HepG2 (cell line): ENCODE measurements around the gene FFAR1. TPM values are rescaled to one million over a fixed set of nuclear protein-coding genes. Genes with fewer than 3 reads are reported as not detected.

Experiments
- ATM ChIP-seq: fragments of 450-650 bp; IDR thresholded peaks from 2 replicates; pipeline ENCODE4 v1.7.1; 2017; ENCODE audit warnings: mild to moderate bottlenecking, borderline replicate concordance
- CCDC6 ChIP-seq: sonication (generic); formaldehyde crosslinking; IDR thresholded peaks from 2 replicates; pipeline ENCODE4 v1.8.1; 2022; ENCODE audit warnings: mild to moderate bottlenecking, missing genetic modification reagents, moderate library complexity
- HNRNPH1 ChIP-seq: fragments of 200-400 bp; formaldehyde crosslinking; optimal IDR thresholded peaks from 2 replicates; pipeline ENCODE3; 2017; ENCODE audit warnings: mild to moderate bottlenecking, low read depth, low read length
- KLF6 ChIP-seq: IDR thresholded peaks from 2 replicates; pipeline ENCODE4 v1.8.0; 2016; ENCODE audit warnings: missing biosample characterization, missing genetic modification reagents
- NONO ChIP-seq, 2 experiments: fragments of 450-650 bp in 1 of 2; sonication (generic) in 1 of 2; formaldehyde crosslinking in 1 of 2; IDR thresholded peaks in 1 of 2; conservative IDR thresholded peaks in 1 of 2; 2 replicates each; pipeline versions ENCODE4 v1.6.1 to v1.8.0; 2017 to 2022; ENCODE audit warnings: mild to moderate bottlenecking in 1 of 2, missing genetic modification reagents in 1 of 2, moderate library complexity in 1 of 2
- NR1H2 ChIP-seq: sonication (generic); formaldehyde crosslinking; IDR thresholded peaks from 2 replicates; pipeline ENCODE4 v1.8.1; 2022; ENCODE audit warnings: low read depth, missing genetic modification reagents, borderline replicate concordance
- NR2F6 ChIP-seq, 2 experiments: IDR thresholded peaks; 2 replicates each; pipeline ENCODE4 v1.6.1; 2016; ENCODE audit warnings: antibody characterized with exemption in 1 of 2, mild to moderate bottlenecking in 1 of 2
- RARG ChIP-seq: sonication (generic); formaldehyde crosslinking; IDR thresholded peaks from 2 replicates; pipeline ENCODE4 v1.4.0; 2020; ENCODE audit warnings: low read depth, mild to moderate bottlenecking, missing genetic modification reagents
- REXO4 ChIP-seq: sonication (generic); formaldehyde crosslinking; IDR thresholded peaks from 2 replicates; pipeline ENCODE4 v1.8.0; 2022; ENCODE audit warnings: missing genetic modification reagents, mild to moderate bottlenecking, borderline replicate concordance
- ZNF44 ChIP-seq: sonication (generic); formaldehyde crosslinking; IDR thresholded peaks from 2 replicates; pipeline ENCODE4 v1.5.1; 2020; ENCODE audit warnings: mild to moderate bottlenecking, missing genetic modification reagents
- ZNF652 ChIP-seq: IDR thresholded peaks from 2 replicates; pipeline ENCODE4 v1.6.1; 2016; ENCODE audit warnings: low read depth, borderline replicate concordance
- polyA plus RNA-seq, 8 experiments: library from polyadenylated mRNA; depleted of rRNA in 3 of 8; stranded (reverse) in 7 of 8; unstranded in 1 of 8; fragments of >200 nt; fragmentation: Illumina TruSeq in 4 of 8; extraction: Trizol in 4 of 8; gene quantifications; 2 replicates each; pipeline versions ENCODE4 v1.2.1 to v1.2.3, GENCODE V29; 2011 to 2016; ENCODE audit warnings: low read depth in 4 of 8, missing spikeins in 1 of 8, mixed read lengths in 1 of 8; ENCODE audit not compliant: insufficient read depth in 1 of 8
- total RNA-seq, 5 experiments: library from RNA; depleted of rRNA; stranded (reverse); fragments of >200 nt; fragmentation: Illumina TruSeq; extraction: Trizol; gene quantifications; 2 replicates each; pipeline ENCODE4 v1.2.3, GENCODE V29; 2016; ENCODE audit warnings: low read depth in 1 of 5
- TF ChIP-seq, protein P1 (sequence below): sonication (generic); formaldehyde crosslinking; IDR thresholded peaks from one replicate; pipeline ENCODE4 v1.5.1; 2020; ENCODE audit warnings: mild to moderate bottlenecking, missing genetic modification reagents; ENCODE audit errors: not compliant biosample characterization
- TF ChIP-seq, protein P2 (sequence below): IDR thresholded peaks from 2 replicates; pipeline ENCODE4 v1.6.1; 2016
- TF ChIP-seq, protein P3 (sequence below): sonication (generic); formaldehyde crosslinking; IDR thresholded peaks from 2 replicates; pipeline ENCODE4 v1.4.0; 2020; ENCODE audit warnings: missing genetic modification reagents

Gene FFAR1
- total and polyA plus RNA-seq, 2 of the 13 experiments (the other 11 are each of a cell fraction or from before 2014, with no cell fraction given) = not detected

DNA sequence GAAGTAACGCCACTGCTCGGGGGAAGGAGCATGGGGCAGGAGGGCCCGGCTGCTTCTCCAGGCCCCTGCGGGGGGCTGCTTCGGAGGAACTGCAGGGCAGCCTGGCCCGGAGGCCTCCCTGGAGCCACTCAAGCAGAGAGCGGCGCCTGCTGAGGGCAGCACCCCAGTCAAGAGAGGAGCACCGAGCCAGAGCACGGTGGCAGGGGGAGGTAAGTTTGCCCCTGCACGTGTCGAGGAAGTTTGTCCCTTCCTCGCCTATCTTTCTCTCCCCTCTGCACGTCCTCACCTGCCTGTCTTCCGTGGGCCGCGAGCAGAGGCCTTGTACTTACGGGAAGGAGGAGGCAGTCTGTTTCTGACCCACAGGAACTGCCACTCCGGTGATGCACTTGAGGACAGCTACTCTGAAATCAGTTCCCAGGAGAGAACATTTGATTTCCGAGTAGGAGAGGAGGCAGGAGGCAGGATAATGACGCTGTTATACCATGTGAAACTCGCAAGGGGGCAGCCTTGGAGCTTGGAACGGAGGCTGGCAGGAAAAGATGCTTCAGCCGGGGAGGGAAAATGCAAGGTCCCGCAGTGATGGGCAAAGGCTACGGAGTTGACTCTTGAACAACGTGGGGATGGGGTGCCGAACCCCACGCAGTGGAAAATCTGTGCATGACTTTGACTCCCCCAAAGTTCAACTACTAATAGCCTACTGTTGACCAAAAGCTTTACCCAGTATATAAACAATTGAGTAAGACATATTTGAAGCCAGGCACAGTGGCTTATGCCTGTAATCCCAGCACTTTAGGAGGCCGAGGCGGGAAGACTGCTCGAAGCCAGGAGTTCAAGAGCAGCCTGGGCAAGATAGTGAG lies 5.0 kb downstream of the FFAR1 start (continued):
- TF ChIP-seq ZNF44 (CRISPR knock-in tag) (0 out of 2 replicates have a peak, but pooled peaks have one; percentile 34), RARG (CRISPR knock-in tag) (no peak), ATM (no peak), ZNF652 (no peak), KLF6 (CRISPR knock-in tag) (no peak; the same call in 1 of the 2 replicates), NR2F6 (IDR thresholded peaks at IDR 0.05) (peak; percentile 17; the same call in 1 of the 2 replicates), NR2F6 (CRISPR knock-in tag; IDR thresholded peaks at IDR 0.05) (no peak), NONO (IDR thresholded peaks at IDR 0.05) (no peak), NONO (CRISPR knock-in tag; conservative IDR thresholded peaks at IDR 0.05) (no peak), NR1H2 (CRISPR knock-in tag) (no peak), CCDC6 (CRISPR knock-in tag) (no peak), REXO4 (CRISPR knock-in tag) (no peak), HNRNPH1 (no peak)
- TF ChIP-seq, protein P1, sequence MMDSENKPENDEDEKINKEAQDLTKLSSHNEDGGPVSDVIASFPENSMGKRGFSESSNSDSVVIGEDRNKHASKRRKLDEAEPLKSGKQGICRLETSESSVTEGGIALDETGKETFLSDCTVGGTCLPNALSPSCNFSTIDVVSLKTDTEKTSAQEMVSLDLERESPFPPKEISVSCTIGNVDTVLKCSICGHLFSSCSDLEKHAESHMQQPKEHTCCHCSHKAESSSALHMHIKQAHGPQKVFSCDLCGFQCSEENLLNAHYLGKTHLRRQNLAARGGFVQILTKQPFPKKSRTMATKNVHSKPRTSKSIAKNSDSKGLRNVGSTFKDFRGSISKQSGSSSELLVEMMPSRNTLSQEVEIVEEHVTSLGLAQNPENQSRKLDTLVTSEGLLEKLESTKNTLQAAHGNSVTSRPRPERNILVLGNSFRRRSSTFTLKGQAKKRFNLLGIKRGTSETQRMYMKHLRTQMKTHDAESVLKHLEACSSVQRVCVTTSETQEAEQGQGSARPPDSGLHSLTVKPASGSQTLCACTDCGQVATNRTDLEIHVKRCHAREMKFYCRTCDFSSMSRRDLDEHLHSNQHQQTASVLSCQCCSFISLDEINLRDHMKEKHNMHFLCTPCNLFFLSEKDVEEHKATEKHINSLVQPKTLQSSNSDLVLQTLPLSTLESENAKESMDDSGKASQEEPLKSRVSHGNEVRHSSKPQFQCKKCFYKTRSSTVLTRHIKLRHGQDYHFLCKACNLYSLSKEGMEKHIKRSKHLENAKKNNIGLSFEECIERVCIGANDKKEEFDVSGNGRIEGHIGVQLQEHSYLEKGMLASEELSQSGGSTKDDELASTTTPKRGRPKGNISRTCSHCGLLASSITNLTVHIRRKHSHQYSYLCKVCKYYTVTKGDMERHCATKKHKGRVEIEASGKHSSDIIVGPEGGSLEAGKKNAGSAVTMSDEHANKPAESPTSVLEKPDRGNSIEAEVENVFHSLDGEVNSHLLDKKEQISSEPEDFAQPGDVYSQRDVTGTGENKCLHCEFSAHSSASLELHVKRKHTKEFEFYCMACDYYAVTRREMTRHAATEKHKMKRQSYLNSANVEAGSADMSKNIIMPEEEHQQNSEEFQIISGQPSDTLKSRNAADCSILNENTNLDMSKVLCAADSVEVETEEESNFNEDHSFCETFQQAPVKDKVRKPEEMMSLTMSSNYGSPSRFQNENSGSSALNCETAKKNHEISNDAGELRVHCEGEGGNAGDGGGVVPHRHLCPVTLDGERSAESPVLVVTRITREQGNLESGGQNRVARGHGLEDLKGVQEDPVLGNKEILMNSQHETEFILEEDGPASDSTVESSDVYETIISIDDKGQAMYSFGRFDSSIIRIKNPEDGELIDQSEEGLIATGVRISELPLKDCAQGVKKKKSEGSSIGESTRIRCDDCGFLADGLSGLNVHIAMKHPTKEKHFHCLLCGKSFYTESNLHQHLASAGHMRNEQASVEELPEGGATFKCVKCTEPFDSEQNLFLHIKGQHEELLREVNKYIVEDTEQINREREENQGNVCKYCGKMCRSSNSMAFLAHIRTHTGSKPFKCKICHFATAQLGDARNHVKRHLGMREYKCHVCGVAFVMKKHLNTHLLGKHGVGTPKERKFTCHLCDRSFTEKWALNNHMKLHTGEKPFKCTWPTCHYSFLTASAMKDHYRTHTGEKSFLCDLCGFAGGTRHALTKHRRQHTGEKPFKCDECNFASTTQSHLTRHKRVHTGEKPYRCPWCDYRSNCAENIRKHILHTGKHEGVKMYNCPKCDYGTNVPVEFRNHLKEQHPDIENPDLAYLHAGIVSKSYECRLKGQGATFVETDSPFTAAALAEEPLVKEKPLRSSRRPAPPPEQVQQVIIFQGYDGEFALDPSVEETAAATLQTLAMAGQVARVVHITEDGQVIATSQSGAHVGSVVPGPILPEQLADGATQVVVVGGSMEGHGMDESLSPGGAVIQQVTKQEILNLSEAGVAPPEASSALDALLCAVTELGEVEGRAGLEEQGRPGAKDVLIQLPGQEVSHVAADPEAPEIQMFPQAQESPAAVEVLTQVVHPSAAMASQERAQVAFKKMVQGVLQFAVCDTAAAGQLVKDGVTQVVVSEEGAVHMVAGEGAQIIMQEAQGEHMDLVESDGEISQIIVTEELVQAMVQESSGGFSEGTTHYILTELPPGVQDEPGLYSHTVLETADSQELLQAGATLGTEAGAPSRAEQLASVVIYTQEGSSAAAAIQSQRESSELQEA (CRISPR knock-in tag) = peak; percentile 41
- TF ChIP-seq, protein P2, sequence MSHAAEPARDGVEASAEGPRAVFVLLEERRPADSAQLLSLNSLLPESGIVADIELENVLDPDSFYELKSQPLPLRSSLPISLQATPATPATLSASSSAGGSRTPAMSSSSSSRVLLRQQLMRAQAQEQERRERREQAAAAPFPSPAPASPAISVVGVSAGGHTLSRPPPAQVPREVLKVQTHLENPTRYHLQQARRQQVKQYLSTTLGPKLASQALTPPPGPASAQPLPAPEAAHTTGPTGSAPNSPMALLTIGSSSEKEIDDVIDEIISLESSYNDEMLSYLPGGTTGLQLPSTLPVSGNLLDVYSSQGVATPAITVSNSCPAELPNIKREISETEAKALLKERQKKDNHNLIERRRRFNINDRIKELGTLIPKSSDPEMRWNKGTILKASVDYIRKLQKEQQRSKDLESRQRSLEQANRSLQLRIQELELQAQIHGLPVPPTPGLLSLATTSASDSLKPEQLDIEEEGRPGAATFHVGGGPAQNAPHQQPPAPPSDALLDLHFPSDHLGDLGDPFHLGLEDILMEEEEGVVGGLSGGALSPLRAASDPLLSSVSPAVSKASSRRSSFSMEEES (CRISPR knock-in tag) = no peak
- TF ChIP-seq, protein P3, sequence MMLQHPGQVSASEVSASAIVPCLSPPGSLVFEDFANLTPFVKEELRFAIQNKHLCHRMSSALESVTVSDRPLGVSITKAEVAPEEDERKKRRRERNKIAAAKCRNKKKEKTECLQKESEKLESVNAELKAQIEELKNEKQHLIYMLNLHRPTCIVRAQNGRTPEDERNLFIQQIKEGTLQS (CRISPR knock-in tag) = no peak
